SK-N-SH (cell line): ENCODE measurements around the gene CDC42EP3. TPM values are rescaled to one million over a fixed set of nuclear protein-coding genes. Genes with fewer than 3 reads are reported as not detected.

ENCODE experiments used
- CTCF ChIA-PET: fragments of 300-600, 350-600 bp; formaldehyde crosslinking; extraction: SDS; loops from one replicate; lab custom pipeline; 2021; lab: Yijun Ruan, JAX
- POLR2A ChIA-PET: fragments of 350-600 bp; sonication (Branson Sonifier 250); formaldehyde crosslinking; extraction: SDS; loops from one replicate; lab custom pipeline; 2020; ENCODE audit warnings: antibody characterized with exemption, inconsistent platforms; lab: Yijun Ruan, JAX
- DNase-seq: peaks from one replicate; pipeline ENCODE4 v3.0.0; 2012
- H2AFZ ChIP-seq: fragments of 200-600 bp; sonication (generic); 2 replicates; pipeline ENCODE4 v1.8.1; 2016; ENCODE audit warnings: antibody characterized with exemption, mild to moderate bottlenecking, low read depth
- H3F3A ChIP-seq: fragments of 200-600 bp; sonication (generic); replicated peaks from 2 replicates; pipeline ENCODE3; 2016; ENCODE audit warnings: antibody characterized with exemption, mild to moderate bottlenecking; ENCODE audit not compliant: insufficient read depth
- H3K27ac ChIP-seq, 2 experiments: fragments of 200-500 bp in 1 of 2; fragments of 200-600 bp in 1 of 2; sonication (Bioruptor generic) in 1 of 2; sonication (generic), shearing (Covaris generic) in 1 of 2; 2 replicates each; pipeline versions ENCODE4 v1.5.1 to v1.6.1; 2014 to 2016; ENCODE audit warnings: low read depth in 2 of 2, inconsistent platforms in 1 of 2, low read length in 1 of 2, mild to moderate bottlenecking in 1 of 2, mixed read lengths in 1 of 2
- H3K27me3 ChIP-seq: fragments of 200-600 bp; sonication (generic), shearing (Covaris generic); 2 replicates; pipeline ENCODE4 v1.6.1; 2016; ENCODE audit warnings: mixed run types; ENCODE audit not compliant: insufficient read depth
- H3K36me3 ChIP-seq, 2 experiments: fragments of 200-500 bp in 1 of 2; fragments of 200-600 bp in 1 of 2; sonication (Bioruptor generic) in 1 of 2; sonication (generic) in 1 of 2; replicated peaks in 1 of 2; 2 replicates each; pipeline versions ENCODE3 to v1.5.1; 2014 to 2016; ENCODE audit warnings: low read length in 1 of 2, mild to moderate bottlenecking in 1 of 2; ENCODE audit not compliant: insufficient read depth in 2 of 2, control insufficient read depth in 1 of 2
- H3K4me1 ChIP-seq, 2 experiments: fragments of 200-500 bp in 1 of 2; fragments of 200-600 bp in 1 of 2; sonication (Bioruptor generic) in 1 of 2; sonication (generic), shearing (Covaris generic) in 1 of 2; 2 replicates each; pipeline versions ENCODE4 v1.5.1 to v1.6.1; 2014 to 2016; ENCODE audit warnings: low read depth in 1 of 2, low read length in 1 of 2, mixed run types in 1 of 2; ENCODE audit not compliant: insufficient read depth in 2 of 2, control insufficient read depth in 1 of 2
- H3K4me2 ChIP-seq: fragments of 200-600 bp; sonication (generic), shearing (Covaris generic); 2 replicates; pipeline ENCODE4 v1.6.1; 2017; ENCODE audit warnings: mixed run types
- H3K4me3 ChIP-seq, 2 experiments: fragments of 200-500 bp in 1 of 2; fragments of 200-600 bp in 1 of 2; sonication (Bioruptor generic) in 1 of 2; sonication (generic), shearing (Covaris generic) in 1 of 2; 2 replicates each; pipeline versions ENCODE4 v1.5.1 to v1.8.1; 2014 to 2016; ENCODE audit warnings: low read depth in 2 of 2, inconsistent platforms in 1 of 2, low read length in 1 of 2, mild to moderate bottlenecking in 1 of 2, mixed read lengths in 1 of 2, moderate library complexity in 1 of 2
- H3K79me2 ChIP-seq: fragments of 200-600 bp; sonication (generic); 2 replicates; pipeline ENCODE4 v1.8.1; 2017; ENCODE audit warnings: mild to moderate bottlenecking; ENCODE audit not compliant: insufficient read depth
- H3K9ac ChIP-seq: fragments of 200-600 bp; sonication (generic); 2 replicates; pipeline ENCODE4 v1.6.1; 2017; ENCODE audit warnings: mixed run types
- H3K9me2 ChIP-seq: fragments of 200-600 bp; sonication (generic); 2 replicates; pipeline ENCODE4 v1.6.1; 2017; ENCODE audit warnings: mixed run types
- H3K9me3 ChIP-seq: fragments of 200-600 bp; sonication (generic); 2 replicates; pipeline ENCODE4 v1.6.1; 2017; ENCODE audit warnings: mixed run types, mild to moderate bottlenecking, moderate library complexity
- H4K20me1 ChIP-seq: fragments of 200-600 bp; sonication (generic); 2 replicates; pipeline ENCODE4 v1.6.1; 2017; ENCODE audit warnings: mild to moderate bottlenecking, mixed run types; ENCODE audit not compliant: insufficient read depth
- CHD2 ChIP-seq: fragments of 150-350 bp; IDR thresholded peaks from 2 replicates; pipeline ENCODE4 v1.6.1; 2018; ENCODE audit warnings: low read length; ENCODE audit not compliant: partially characterized antibody
- CTCF ChIP-seq: fragments of 200-600 bp; sonication (generic); IDR thresholded peaks from 2 replicates; pipeline ENCODE4 v1.6.1; 2017; ENCODE audit warnings: antibody characterized with exemption, mild to moderate bottlenecking, moderate library complexity
- ELF1 ChIP-seq: IDR thresholded peaks from 2 replicates; pipeline ENCODE4 v1.4.0; 2012
- FOXJ3 ChIP-seq: sonication (generic); formaldehyde crosslinking; IDR thresholded peaks from 2 replicates; pipeline ENCODE4 v1.5.1; 2020; ENCODE audit warnings: mild to moderate bottlenecking, missing genetic modification reagents
- FOXM1 ChIP-seq: IDR thresholded peaks from 2 replicates; pipeline ENCODE4 v1.4.0; 2012; ENCODE audit warnings: low read depth, mild to moderate bottlenecking
- GABPA ChIP-seq: IDR thresholded peaks from 2 replicates; pipeline ENCODE4 v1.4.0; 2012; ENCODE audit warnings: low read depth, mild to moderate bottlenecking
- IRF3 ChIP-seq: fragments of 150-350 bp; IDR thresholded peaks from 2 replicates; pipeline ENCODE4 v1.6.1; 2016; ENCODE audit warnings: mild to moderate bottlenecking, low read depth, low read length
- MXI1 ChIP-seq: IDR thresholded peaks from 2 replicates; pipeline ENCODE4 v1.6.1; 2012; ENCODE audit warnings: mild to moderate bottlenecking, low read depth, low read length, improper control_type of control experiment
- NFIC ChIP-seq: IDR thresholded peaks from 2 replicates; pipeline ENCODE4 v1.4.0; 2012; ENCODE audit warnings: borderline replicate concordance
- RAD21 ChIP-seq: IDR thresholded peaks from 2 replicates; pipeline ENCODE4 v1.6.1; 2012; ENCODE audit warnings: mild to moderate bottlenecking, low read length
- RCOR1 ChIP-seq: fragments of 150-350 bp; IDR thresholded peaks from 2 replicates; pipeline ENCODE4 v1.6.1; 2017; ENCODE audit warnings: antibody characterized with exemption, low read length
- RFX5 ChIP-seq: IDR thresholded peaks from 2 replicates; pipeline ENCODE4 v1.6.1; 2012; ENCODE audit warnings: mild to moderate bottlenecking, improper control_type of control experiment, low read length
- SIN3A ChIP-seq: IDR thresholded peaks from 2 replicates; pipeline ENCODE4 v1.6.1; 2012; ENCODE audit warnings: low read depth, mild to moderate bottlenecking, low read length, moderate library complexity, borderline replicate concordance
- TEAD4 ChIP-seq: IDR thresholded peaks from 2 replicates; pipeline ENCODE4 v1.4.0; 2012; ENCODE audit warnings: mild to moderate bottlenecking, borderline replicate concordance; ENCODE audit not compliant: insufficient read depth
- YY1 ChIP-seq: IDR thresholded peaks from 2 replicates; pipeline ENCODE4 v1.4.0; 2012; ENCODE audit warnings: low read depth, mild to moderate bottlenecking
- WGBS: methylation state at CpG from one replicate; pipeline ENCODE4 v1.1.6; 2017; ENCODE audit warnings: low lambda C conversion rate; 5-methylcytosine and 5-hydroxymethylcytosine counted together
- polyA plus RNA-seq, 3 experiments: library from polyadenylated mRNA; depleted of rRNA; stranded (reverse); fragments of >200 nt; gene quantifications; 2 replicates each; pipeline ENCODE4 v1.2.3, GENCODE V29; 2012

The CDC42EP3 gene
- polyA plus RNA-seq, 1 of the 3 experiments (the other 2 are of a cell fraction), result 87.5 TPM

GRCh38 chr2:37625156-37625555 lies 46.3 kb downstream of the CDC42EP3 start (continued):
- TF ChIP-seq IRF3 (no peak), CHD2 (no peak), ELF1 (no peak), MXI1 (no peak)

GRCh38 chr2:37623971-37624900 lies 47.2 kb downstream of the CDC42EP3 start:
- Histone ChIP-seq H3K9me2 (no peaks in the 10 kb centered on the region), H3K36me3 (no peaks in the 10 kb centered on the region), H3K9ac (no peak overlapping the region; the same call in 1 of the 2 replicates), H3F3A (peaks cover 19% of the 10 kb centered on the region), H4K20me1 (no peaks in the 10 kb centered on the region), H2AFZ (no peak overlapping the region), H3K4me3 (no peak overlapping the region), H3K4me1 (peaks cover 15 to 16% of the 10 kb centered on the region in 2 experiments; a peak in 2 of 4 replicates), H3K9me3 (no peaks in the 10 kb centered on the region), H3K4me2 (no peak overlapping the region), H3K27me3 (no peaks in the 10 kb centered on the region), H3K27ac (peak overlapping the region in 1 of 2 experiments; percentile 65; a peak in 2 of 4 replicates), H3K79me2 (no peaks in the 10 kb centered on the region)
- TF ChIP-seq TEAD4 (no peak), RAD21 (no peak), GABPA (no peak), YY1 (no peak), FOXJ3 (no peak), RCOR1 (no peak), SIN3A (no peak), CTCF (no peak), FOXM1 (no peak), RFX5 (no peak), NFIC (no peak)
- CTCF ChIA-PET, result interaction anchor here (0.6 to 1.7 kb wide), 5 partner anchors 19 to 281 kb away, joined by 3 to 6 read pairs (median 4); no protein-coding TSS in a partner anchor
- WGBS, result 91% methylated on average over 8 of the region's 8 CpGs
- DNase-seq, result no peak
- POLR2A ChIA-PET, result no interaction called here
